ENCODE measurements around the gene DCHS1. TPM values are rescaled to one million over a fixed set of nuclear protein-coding genes. Genes with fewer than 3 reads are reported as not detected.
A peak's percentile ranks its signal among the peaks of the same experiment; 100 is the strongest.

Gene DCHS1
- total and polyA plus RNA-seq, 4 donors, result 0.68 to 8.9 (median 5.8) TPM

DNA sequence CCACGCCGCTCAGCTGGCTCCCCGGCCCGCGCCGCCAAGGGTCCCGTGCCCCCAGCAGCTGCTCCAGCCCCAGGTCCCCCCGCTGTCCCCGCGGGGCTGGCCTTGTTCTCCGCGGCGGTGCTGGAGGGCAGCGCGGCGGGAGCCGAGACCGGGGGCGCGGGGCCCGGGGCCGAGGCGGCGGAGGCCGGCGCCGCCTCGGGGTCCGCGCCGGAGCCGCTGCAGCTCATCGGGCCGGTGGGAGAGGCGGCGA lies 43.7 kb downstream of the DCHS1 start:
- 3% methylated on average over 36 of the region's 36 CpGs for WGBS
- TF ChIP-seq, protein P1, sequence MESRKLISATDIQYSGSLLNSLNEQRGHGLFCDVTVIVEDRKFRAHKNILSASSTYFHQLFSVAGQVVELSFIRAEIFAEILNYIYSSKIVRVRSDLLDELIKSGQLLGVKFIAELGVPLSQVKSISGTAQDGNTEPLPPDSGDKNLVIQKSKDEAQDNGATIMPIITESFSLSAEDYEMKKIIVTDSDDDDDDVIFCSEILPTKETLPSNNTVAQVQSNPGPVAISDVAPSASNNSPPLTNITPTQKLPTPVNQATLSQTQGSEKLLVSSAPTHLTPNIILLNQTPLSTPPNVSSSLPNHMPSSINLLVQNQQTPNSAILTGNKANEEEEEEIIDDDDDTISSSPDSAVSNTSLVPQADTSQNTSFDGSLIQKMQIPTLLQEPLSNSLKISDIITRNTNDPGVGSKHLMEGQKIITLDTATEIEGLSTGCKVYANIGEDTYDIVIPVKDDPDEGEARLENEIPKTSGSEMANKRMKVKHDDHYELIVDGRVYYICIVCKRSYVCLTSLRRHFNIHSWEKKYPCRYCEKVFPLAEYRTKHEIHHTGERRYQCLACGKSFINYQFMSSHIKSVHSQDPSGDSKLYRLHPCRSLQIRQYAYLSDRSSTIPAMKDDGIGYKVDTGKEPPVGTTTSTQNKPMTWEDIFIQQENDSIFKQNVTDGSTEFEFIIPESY (IDR thresholded peaks at IDR 0.05), result no peak
- TF ChIP-seq RAD21 (IDR thresholded peaks at IDR 0.05) (no peak), JUND (IDR thresholded peaks at IDR 0.05) (no peak), MAX (IDR thresholded peaks at IDR 0.05) (no peak), GABPA (IDR thresholded peaks at IDR 0.05 in 1 of 2, conservative IDR thresholded peaks at IDR 0.05 in 1 of 2) (no peak), HNF4A (conservative IDR thresholded peaks at IDR 0.05) (no peak), HNF4G (IDR thresholded peaks at IDR 0.05) (no peak), NR2F2 (IDR thresholded peaks at IDR 0.05) (no peak), FOXA2 (IDR thresholded peaks at IDR 0.05) (no peak), FOXA1 (IDR thresholded peaks at IDR 0.05) (no peak), TAF1 (conservative IDR thresholded peaks at IDR 0.05) (no peak)
- TF ChIP-seq, protein P2, sequence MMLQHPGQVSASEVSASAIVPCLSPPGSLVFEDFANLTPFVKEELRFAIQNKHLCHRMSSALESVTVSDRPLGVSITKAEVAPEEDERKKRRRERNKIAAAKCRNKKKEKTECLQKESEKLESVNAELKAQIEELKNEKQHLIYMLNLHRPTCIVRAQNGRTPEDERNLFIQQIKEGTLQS (IDR thresholded peaks at IDR 0.05), result no peak
- TF ChIP-seq, protein P3, sequence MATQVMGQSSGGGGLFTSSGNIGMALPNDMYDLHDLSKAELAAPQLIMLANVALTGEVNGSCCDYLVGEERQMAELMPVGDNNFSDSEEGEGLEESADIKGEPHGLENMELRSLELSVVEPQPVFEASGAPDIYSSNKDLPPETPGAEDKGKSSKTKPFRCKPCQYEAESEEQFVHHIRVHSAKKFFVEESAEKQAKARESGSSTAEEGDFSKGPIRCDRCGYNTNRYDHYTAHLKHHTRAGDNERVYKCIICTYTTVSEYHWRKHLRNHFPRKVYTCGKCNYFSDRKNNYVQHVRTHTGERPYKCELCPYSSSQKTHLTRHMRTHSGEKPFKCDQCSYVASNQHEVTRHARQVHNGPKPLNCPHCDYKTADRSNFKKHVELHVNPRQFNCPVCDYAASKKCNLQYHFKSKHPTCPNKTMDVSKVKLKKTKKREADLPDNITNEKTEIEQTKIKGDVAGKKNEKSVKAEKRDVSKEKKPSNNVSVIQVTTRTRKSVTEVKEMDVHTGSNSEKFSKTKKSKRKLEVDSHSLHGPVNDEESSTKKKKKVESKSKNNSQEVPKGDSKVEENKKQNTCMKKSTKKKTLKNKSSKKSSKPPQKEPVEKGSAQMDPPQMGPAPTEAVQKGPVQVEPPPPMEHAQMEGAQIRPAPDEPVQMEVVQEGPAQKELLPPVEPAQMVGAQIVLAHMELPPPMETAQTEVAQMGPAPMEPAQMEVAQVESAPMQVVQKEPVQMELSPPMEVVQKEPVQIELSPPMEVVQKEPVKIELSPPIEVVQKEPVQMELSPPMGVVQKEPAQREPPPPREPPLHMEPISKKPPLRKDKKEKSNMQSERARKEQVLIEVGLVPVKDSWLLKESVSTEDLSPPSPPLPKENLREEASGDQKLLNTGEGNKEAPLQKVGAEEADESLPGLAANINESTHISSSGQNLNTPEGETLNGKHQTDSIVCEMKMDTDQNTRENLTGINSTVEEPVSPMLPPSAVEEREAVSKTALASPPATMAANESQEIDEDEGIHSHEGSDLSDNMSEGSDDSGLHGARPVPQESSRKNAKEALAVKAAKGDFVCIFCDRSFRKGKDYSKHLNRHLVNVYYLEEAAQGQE (IDR thresholded peaks at IDR 0.05), result no peak
- TF ChIP-seq, protein P4, sequence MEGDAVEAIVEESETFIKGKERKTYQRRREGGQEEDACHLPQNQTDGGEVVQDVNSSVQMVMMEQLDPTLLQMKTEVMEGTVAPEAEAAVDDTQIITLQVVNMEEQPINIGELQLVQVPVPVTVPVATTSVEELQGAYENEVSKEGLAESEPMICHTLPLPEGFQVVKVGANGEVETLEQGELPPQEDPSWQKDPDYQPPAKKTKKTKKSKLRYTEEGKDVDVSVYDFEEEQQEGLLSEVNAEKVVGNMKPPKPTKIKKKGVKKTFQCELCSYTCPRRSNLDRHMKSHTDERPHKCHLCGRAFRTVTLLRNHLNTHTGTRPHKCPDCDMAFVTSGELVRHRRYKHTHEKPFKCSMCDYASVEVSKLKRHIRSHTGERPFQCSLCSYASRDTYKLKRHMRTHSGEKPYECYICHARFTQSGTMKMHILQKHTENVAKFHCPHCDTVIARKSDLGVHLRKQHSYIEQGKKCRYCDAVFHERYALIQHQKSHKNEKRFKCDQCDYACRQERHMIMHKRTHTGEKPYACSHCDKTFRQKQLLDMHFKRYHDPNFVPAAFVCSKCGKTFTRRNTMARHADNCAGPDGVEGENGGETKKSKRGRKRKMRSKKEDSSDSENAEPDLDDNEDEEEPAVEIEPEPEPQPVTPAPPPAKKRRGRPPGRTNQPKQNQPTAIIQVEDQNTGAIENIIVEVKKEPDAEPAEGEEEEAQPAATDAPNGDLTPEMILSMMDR (IDR thresholded peaks at IDR 0.05; ENCODE audit: low read depth, low read length, missing input control), result no peak
- Histone ChIP-seq H3K36me3 (ENCODE audit: control insufficient read depth in 4 of 4, insufficient read depth in 3 of 4, low read depth in 1 of 4, low read length in 3 of 4) (peaks cover 14 to 43% (median 37%) of the 10 kb centered on the region in 4 donors), H3K9me3 (ENCODE audit: control insufficient read depth in 4 of 4, low read length in 3 of 4) (no peaks in the 10 kb centered on the region), H3K9ac (ENCODE audit: low read depth in 1 of 2, low read length in 2 of 2) (peak overlapping the region in 1 of 2 donors; percentile 87), H3K4me1 (ENCODE audit: control insufficient read depth in 4 of 4, insufficient read depth in 4 of 4, low read length in 3 of 4) (peaks cover 1 to 28% (median 19%) of the 10 kb centered on the region in 4 donors), H3K27ac (ENCODE audit: low read depth in 1 of 2, low read length in 2 of 2) (peak overlapping the region; percentile 84 to 96), H3K27me3 (ENCODE audit: control insufficient read depth in 4 of 4, insufficient read depth in 4 of 4, low read length in 3 of 4) (no peaks in the 10 kb centered on the region), H3K4me3 (ENCODE audit: low read depth in 1 of 3, low read length in 3 of 3) (peak overlapping the region; percentile 79 to 83 (median 82))
- DNase-seq (ENCODE audit: low spot score), result no peak
